GM21515 (cell line): Measurements from ENCODE around the gene SEPTIN8.
"Not testable (repeated sequence)": the region's sequence is repeated elsewhere in the genome, so short reads cannot be mapped to it uniquely, and the experiment has no call there.

Experiments
- ATAC-seq: cut with Tn5 transposase; IDR thresholded peaks from one replicate; pipeline ENCODE4 v1.9.1; 2021; ENCODE audit not compliant: unreplicated experiment

Gene SEPTIN8

DNA sequence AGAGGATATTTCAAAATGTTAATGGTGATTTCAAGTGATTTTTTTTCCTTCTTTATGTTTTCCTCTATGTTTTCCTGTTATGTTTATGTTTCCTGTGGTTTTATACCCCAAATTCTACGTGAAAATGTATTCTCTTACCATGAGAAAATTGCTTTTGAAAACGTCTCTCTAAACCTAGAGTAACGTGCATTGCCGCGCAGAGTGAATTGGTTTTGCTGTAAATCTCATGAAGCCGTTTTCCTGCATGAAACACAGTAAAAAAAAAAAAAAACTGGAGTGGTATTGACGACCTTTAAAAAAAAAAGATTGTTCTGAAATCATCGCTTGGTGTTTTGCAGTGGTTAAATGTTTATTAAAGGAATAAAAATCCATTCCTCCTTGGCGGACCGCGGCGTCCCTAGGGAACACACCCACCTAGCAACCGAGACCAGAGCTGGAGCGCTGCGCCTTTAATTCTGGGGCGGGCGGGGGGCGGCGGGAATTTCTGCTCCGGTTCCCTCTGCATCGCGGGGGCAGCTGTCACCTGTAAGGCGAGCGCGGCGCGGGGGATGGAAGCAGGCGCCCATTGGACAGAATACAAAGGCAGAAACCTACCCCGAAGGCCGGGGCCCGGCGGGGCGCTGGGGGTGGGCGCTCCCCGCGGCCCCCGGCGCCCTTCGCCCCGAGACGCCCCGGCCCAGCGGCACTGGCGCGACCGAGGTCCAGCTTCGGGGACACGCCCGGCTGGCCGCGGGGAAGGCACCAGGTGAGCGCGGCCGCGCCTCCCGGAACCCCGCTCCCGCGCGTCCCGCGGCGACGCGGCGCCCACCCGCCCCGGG, 36.0 kb upstream of the SEPTIN8 start, which contains the start of gene SOWAHA:
SOWAHA (plus strand) TSS at position 522 of the 818 bp plus-strand sequence. CDS start 320 bp downstream, outside the sequence.
- ATAC-seq: no peak

DNA sequence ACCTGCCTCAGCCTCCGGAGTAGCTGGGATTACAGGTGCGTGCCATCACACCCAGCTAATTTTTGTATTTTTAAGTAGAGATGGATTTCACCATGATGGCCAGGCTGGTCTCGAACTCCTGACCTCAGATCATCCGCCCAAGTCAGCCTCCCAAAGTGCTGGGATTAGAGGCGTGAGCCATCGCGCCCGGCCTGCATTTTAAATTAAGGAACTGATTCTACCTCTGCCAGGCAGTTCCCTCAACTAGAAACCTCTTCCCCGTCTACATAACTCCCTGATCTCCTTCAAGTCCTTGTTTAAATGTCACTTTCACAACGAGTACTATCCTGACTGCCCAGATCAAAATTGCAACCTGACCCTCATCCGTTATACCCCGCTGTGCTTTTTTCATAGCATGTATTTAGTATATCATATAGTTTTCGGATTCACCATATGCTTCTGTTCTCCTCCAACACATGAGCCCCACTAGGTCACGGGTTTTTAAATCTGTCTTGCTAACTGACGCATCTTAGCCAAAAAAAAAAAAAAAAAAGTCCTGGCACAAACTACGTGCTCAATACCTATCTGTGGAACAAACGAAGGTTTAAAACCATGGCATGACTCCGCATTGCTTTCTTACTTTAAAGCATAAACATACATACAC, 35.2 kb upstream of the SEPTIN8 start:
- ATAC-seq: no peak

DNA sequence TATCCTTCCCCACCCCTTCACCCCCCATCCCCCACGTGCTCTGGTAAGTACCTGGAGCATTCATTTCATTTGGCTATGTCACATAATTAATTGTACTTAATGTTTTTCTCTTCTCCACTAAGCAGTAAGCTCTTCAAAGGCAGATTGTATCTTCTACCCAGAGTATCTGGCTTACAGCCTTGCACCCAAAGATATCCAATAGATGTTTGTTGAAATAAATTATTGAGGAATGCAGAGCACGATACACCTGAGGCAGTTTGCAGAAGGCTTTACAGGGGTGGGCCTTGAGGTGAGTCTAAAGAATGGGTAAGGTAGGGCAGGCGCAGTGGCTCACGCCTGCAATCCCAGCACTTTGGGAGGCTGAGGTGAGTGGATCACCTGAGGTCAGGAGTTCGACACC, 33.6 kb upstream of the SEPTIN8 start:
- no peak for ATAC-seq

DNA sequence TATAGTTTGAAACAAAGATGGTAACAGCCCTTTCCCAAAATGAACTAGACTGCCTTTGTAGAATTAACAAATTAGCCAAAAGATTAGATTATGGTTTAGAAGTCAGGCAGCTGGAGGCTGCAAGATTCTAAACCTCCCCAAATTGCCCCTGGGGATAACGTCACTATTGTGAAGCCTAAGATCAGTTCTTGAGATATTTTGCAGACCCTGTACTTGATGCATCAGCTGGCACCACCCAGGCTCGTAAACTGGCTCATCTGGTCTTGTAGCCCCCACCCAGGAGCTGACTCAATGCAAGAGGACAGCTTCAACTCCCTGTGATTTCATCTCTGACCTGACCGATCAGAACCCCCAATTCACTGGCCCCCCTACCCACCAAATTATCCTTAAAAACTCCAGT, 31.8 kb upstream of the SEPTIN8 start:
- ATAC-seq: no peak

DNA sequence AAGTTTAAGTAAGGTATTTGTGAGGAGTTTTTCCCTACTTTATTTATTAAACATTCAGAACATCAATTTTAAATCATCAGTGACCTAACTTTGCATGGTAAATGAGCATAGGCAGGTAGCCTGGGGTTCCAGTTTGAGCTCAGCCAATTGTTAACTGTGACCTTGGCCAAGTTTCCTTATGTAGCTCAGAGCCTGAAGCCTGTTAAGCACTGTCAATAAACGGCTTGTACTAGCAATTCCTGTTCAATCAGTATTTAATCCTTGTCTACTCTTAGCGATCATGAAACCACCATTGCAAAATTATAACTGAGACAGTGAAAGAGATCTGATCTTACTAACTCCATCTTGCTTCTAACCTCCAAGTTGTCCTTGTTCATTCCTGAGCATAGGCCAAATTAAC, 31.4 kb upstream of the SEPTIN8 start:
- ATAC-seq: no peak

DNA sequence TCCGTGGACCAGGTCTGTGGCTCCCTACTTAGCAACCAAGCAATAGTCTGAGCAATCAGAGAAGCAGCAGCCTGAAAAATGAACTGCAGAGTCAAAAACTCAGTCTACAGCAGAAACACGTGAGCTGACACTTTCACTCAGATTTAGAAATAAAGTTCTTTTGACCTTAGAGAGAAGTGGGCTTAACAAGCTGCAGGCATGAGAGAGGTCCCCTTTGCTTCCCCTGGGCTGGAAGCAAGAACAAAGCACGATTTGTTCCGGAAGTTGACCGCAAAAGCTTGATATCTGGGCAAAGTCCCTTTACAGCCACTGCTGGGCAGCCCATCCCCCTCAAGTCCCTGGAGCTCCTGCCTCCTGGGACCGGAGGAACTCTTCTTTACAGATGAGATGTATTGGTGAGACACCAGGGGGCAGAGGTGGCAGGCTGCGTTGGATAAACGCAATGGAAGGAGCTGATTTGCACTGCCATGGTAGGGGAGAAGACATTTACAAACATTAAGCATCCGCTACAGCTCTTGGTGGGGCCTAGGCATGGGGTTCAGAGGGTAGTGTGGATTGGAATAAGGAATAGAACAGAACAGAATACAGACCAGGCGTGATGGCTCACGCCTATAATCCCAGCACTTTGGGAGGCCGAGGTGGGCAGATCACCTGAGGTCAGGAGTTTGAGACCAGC, 30.3 kb upstream of the SEPTIN8 start:
- no peak for ATAC-seq

DNA sequence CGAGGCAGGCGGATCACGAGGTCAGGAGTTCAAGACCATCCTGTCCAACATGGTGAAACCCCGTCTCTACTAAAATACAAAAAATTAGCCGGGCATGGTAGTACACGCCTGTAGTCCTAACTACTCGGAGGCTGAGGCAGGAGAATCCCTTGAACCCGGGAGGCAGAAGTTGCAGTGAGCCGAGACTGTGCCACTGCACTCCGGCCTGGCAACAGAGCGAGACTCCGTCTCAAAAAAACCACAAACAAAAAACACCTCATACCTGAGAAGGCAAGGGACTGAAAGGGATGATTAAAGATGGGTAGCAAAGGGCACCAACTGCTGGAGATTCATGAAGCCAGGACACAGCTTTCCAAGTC, 29.7 kb upstream of the SEPTIN8 start:
- not testable (repeated sequence) for ATAC-seq

DNA sequence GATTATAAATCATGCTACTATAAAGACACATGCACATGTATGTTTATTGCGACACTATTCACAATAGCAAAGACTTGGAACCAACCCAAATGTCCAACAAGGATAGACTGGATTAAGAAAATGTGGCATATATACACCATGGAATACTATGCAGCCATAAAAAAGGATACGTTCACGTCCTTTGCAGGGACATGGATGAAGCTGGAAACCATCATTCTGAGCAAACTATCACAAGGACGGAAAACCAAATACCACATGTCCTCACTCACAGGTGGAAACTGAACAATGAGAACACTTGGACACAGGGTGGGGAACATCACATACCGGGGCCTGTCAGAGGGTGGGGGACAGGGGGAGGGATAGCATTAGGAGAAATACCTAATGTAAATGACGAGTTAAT, 28.8 kb upstream of the SEPTIN8 start:
- ATAC-seq: not testable (repeated sequence)

DNA sequence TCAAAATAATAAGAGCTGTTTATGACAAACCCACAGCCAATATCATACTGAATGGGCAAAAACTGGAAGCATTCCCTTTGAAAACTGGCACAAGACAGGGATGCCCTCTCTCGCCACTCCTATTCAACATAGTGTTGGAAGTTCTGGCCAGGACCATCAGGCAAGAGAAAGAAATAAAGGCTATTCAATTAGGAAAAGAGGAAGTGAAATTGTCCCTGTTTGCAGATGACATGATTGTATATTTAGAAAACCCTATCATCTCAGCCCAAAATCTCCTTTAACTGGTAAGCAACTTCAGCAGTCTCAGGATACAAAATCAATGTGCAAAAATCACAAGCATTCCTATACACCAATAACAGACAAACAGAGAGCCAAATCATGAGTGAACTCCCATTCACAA, 27.2 kb upstream of the SEPTIN8 start:
- ATAC-seq: not testable (repeated sequence)

DNA sequence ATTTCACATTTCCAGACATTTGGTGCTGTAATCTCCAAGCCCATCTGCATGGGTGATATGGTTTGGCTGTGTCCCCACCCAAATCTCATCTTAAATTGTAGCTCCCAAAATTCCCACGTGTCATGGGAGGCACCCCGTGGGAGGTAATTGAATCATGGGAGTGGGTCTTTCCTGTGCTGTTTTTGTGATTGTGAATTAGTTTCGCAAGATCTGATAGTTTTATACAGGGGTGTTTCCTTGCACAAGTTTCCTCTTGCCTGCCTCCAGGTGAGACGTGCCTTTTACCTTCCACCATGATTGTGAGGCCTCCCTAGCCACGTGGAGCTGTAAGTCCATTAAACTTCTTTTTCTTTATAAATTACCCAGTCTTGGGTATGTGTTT, 25.6 kb upstream of the SEPTIN8 start:
- not testable (repeated sequence) for ATAC-seq

DNA sequence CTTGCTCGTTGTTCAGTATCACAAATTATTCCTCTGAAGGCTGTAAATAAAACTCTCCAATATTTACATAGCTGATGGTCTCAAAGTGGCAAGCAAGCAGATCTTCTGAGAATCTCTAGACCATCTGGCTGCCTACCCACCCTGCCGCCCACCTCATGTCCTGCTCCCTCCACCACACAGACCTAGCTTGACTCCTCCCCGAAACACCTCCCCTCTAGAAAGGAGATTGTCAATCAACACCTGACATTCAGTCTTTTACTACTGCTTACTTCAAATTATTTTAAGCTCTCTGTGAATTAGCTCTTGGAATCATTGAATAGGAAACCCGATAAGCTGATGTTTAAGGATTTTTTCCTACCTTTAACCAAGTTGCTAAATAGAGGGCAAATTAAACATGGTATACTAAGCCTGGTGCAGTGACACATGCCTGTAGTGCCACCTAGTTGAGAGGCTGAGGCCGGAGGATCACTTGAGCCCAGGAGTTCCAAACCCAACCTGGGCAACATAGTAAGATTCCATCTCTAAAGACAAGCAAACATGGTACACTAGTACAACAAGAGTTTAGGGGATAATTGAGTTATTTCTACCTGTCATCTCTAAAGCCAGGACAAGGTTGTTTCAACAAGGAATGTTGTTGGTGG, 25.1 kb upstream of the SEPTIN8 start:
- ATAC-seq: no peak

DNA sequence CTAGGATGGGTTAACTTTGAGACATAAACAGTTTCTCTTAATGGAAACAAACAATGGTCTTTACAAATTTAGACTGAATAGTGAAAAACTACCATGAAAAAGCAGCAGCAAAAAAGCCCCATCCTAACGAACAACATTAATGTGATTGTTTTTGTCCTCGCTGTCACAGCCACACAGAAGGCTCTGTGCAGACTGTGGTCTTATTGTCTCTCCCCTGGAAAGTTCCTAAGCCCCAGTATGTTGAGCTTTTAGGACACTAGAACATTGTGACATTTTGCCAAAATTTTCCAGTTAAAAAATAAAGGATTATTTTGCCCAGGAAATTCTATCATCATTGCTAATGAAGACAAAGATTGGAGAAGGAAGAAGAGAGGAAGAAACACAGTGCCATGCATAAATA, 23.5 kb upstream of the SEPTIN8 start:
- ATAC-seq: no peak

DNA sequence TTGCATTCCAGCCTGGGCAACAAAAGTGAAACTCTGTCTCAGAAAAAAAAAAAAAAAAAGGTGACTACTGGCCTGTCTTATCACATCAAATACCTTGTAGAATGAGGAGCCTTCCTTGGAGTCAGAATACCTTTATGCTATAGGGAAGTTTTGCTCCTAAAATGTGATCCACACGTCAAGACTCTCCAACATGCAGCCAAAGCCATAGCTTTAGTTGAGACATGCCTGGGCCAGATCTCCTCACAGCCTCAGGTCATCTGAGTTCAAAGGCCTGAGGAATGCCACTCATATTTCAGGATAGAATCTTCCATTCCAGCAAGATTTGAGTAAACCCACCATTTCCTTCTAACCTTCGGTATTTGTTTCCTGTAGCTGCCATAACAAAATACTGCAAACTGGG, 22.4 kb upstream of the SEPTIN8 start:
- ATAC-seq: no peak

DNA sequence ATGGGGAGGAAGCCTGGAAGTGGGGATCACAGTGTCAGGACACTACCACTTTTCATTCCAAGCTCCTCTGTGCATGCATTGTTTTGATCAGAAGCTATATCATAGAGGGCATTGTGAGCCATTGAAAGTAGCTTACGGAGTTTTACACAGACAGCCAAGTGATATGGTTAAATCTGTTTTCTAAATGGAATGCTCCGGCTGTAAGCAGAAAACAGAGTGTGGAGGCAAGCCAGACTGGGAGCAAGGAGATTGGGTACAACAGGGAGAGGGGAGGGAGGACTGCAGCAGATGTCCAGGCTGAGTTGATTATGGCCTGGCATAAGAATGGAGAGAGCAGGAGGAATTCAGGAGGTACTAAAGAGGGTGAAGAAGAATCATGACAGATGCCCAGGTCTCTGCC, 20.6 kb upstream of the SEPTIN8 start:
- ATAC-seq: no peak

DNA sequence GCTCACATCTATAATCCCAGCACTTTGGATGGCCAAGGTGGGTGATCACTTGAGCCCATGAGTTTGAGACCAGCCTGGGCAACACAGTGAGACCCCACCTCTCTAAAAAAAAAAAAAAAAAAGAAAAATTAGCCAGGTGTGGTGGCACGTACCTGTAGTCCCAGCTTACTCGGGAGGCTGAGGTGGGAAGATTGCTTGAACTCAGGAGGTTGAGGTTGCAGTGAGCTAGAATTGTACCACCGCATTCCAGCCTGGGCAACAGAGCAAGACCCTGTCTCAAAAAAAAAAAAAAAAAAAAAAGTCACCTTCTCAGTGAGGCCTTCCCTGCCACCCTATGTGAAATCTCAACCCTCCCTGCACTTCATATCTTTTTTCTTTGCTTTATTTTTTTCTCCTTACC, 14.0 kb upstream of the SEPTIN8 start:
- ATAC-seq: no peak

DNA sequence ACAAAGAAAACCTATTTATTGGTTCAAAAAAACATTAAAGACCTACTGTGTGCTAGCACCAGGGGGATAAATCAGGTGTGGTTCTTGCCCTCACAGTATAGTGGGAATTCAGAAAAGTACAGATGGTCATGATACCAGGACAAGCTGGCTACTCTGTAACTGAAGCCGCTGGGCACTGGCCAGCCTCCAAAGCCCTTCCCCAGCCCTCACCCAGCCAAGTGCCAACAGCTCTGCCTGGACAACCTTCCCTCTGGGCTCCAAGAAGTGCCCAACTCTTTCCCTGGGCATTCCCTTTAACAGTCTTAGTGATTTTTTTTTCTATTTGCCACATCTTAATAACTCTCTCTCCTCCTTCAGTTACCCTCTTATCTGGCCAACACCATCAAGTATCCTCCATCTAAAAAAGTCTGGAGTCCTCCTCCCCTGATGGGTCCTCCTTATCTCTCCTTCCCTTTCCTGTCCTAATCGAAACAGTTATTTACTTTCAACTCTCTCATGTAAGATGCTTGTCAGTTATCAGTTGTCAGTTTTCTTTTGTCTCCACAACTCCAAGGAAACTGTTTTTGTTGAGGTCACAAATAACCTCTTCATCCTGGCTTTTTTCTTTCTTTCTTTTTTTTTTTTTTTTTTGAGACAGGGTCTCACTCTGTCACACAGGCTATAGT, 13.3 kb upstream of the SEPTIN8 start:
- no peak for ATAC-seq

DNA sequence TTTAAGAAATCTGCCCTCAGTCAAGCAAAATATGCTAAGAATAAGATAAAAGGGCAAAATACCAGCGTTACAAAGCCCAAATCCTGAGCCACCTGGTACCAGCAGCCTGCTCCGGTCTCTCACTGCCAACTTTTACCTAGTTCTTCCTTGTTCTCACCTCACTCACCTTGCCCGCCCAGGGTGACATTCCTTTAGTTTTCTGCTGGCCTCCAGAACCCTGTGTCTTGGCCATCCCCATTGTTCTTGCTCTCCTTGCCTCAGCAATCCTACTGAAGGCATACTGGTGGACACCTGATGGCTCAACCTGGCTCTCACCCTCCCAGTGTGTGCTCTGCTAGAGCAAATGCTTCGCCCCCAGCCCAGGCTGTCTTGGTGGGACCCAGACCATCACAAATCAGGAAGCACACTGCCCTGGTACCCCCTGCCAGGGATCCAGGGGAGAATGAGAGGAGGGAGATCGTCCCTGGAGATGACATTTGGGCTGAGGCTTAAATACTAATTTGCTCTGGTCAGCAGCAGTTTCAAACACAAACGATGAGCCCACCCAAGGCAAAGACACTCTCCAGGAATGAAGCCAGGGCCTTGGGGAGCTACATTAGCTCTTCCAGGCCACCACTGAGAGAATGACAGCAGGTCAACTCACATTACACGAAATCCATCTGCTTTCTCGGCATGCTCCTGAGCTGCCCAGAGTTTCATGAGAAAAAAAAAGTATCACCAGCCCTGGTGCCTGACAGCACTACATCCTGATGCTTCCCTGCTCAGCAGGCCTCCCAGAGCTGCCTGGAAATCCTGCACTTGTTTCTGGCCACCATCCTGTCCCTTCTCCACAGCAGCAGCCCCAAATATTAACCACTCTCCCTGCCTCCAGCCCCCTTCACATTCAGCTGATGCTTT, 12.2 kb upstream of the SEPTIN8 start:
- ATAC-seq: no peak

DNA sequence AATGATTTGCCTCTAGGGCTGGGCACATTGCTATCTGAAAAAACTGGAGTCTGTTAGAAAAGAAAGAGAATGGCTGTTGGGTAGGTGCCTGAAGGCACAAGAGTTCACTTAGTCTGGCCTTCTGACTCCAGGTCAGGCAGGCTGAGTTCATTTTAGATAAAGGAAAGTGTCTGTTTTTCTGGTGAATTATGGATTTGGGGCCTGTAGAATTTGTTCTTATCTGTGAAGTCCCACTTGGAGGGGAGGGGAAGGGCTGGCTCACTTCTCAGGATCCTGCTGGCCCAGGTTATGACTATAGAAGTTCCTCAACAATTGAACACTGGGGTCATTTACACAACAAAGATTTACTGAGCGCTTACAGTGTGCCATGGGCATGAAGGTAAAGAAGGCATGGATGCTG, 11.5 kb upstream of the SEPTIN8 start:
- ATAC-seq: no peak

DNA sequence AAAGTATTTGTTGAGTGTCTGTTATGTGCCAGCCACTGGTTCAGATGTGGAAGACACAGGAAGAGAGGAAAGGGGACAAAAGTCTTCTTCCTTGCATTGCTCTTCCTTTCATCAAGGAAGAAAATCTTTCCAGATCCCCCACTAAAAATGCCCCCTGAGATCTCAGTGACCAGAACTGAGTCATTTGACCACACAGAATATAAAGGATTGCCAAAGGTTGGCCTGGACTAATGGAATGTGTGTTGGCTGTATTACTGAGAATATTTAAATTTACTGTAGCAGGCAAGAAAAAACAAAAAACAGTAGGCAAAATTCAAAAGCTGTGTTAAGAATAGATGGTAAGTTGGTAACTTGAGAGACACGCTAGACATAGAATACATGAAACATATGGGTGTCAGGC, 10.0 kb upstream of the SEPTIN8 start:
- no peak for ATAC-seq

DNA sequence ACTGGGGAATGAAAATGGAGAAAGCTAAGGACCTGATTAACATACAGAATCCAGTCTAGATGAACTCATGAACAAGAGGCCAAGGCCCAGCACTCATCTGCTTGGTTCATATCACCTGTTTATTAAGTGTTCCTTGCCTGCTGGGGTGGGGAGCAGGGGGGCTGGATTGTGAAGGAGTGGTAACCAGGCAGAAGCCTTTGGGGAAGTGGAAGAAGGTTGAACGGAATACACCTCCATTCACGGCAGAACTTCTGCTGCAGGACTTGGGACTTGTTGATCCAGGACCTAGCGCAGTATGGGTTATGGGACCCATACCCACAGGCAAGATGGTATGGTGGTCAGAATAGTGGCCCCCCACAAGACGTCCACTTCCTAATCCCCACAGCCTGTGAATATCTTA, 8.8 kb upstream of the SEPTIN8 start:
- no peak for ATAC-seq
